MM.1S (cell line): ENCODE results near the gene ATP5F1E.

Source experiments
- DNase-seq: peaks from one replicate; pipeline ENCODE4 v3.0.0-alpha.2; 2015
- H2AFZ ChIP-seq: fragments of 300-600 bp; sonication (generic); 2 replicates; pipeline ENCODE4 v1.6.0; 2016; ENCODE audit warnings: antibody characterized with exemption, low read length
- H3F3A ChIP-seq: fragments of 300-600 bp; sonication (generic); 2 replicates; pipeline ENCODE4 v1.6.1; 2016; ENCODE audit warnings: mild to moderate bottlenecking, antibody characterized with exemption, low read length, moderate library complexity, mixed read lengths; ENCODE audit not compliant: insufficient read depth
- H3K27ac ChIP-seq: fragments of 300-600 bp; sonication (generic); 2 replicates; pipeline ENCODE4 v1.5.1; 2016; ENCODE audit warnings: mild to moderate bottlenecking, low read length
- H3K27me3 ChIP-seq: fragments of 300-600 bp; sonication (generic); replicated peaks from 2 replicates; pipeline ENCODE4 v1.6.0; 2016; ENCODE audit warnings: low read length; ENCODE audit not compliant: insufficient read depth
- H3K36me3 ChIP-seq: fragments of 300-600 bp; sonication (generic); replicated peaks from 2 replicates; pipeline ENCODE4 v1.6.1; 2016; ENCODE audit warnings: mild to moderate bottlenecking, low read length, mixed read lengths; ENCODE audit not compliant: insufficient read depth
- H3K4me1 ChIP-seq: fragments of 300-600 bp; sonication (generic); 2 replicates; pipeline ENCODE4 v1.6.1; 2016; ENCODE audit warnings: low read length, mixed read lengths
- H3K4me2 ChIP-seq: fragments of 300-600 bp; sonication (generic); 2 replicates; pipeline ENCODE4 v1.6.0; 2016; ENCODE audit warnings: low read depth, low read length
- H3K4me3 ChIP-seq: fragments of 300-600 bp; sonication (generic); 2 replicates; pipeline ENCODE4 v1.5.1; 2016; ENCODE audit warnings: low read length, mixed read lengths
- H3K79me2 ChIP-seq: fragments of 300-600 bp; sonication (generic); 2 replicates; pipeline ENCODE4 v1.6.1; 2016; ENCODE audit warnings: mixed run types, low read length, mixed read lengths
- H3K9ac ChIP-seq: fragments of 300-600 bp; sonication (generic); 2 replicates; pipeline ENCODE4 v1.6.1; 2016; ENCODE audit warnings: low read length, mixed read lengths
- H3K9me2 ChIP-seq: fragments of 300-600 bp; sonication (generic); replicated peaks from 2 replicates; pipeline ENCODE4 v1.6.1; 2016; ENCODE audit warnings: mild to moderate bottlenecking, low read length, mixed read lengths; ENCODE audit not compliant: insufficient read depth
- H3K9me3 ChIP-seq: fragments of 300-600 bp; sonication (generic); replicated peaks from 2 replicates; pipeline ENCODE4 v1.6.1; 2016; ENCODE audit warnings: mild to moderate bottlenecking, low read length, mixed read lengths; ENCODE audit not compliant: insufficient read depth
- H4K20me1 ChIP-seq: fragments of 300-600 bp; sonication (generic); 2 replicates; pipeline ENCODE4 v1.6.1; 2016; ENCODE audit warnings: mild to moderate bottlenecking, low read length, moderate library complexity, mixed read lengths; ENCODE audit not compliant: insufficient read depth
- CTCF ChIP-seq: fragments of 300-600 bp; sonication (generic); IDR thresholded peaks from 2 replicates; pipeline ENCODE4 v1.5.1; 2016; ENCODE audit warnings: antibody characterized with exemption, low read length, mixed read lengths
- EZH2 ChIP-seq: fragments of 300-600 bp; sonication (generic); optimal IDR thresholded peaks from 2 replicates; pipeline ENCODE3; 2017; ENCODE audit warnings: low read depth, mild to moderate bottlenecking, antibody characterized with exemption, low read length, mixed read lengths
- EZH2phosphoT487 ChIP-seq: fragments of 300-600 bp; sonication (generic); IDR thresholded peaks from 2 replicates; pipeline ENCODE4 v1.6.1; 2018; ENCODE audit warnings: antibody characterized with exemption, low read length

Gene ATP5F1E

GRCh38 chr20:59062081-59062480 is 29.9 kb upstream of the ATP5F1E start:
- Histone ChIP-seq H3K36me3 (no peaks in the 10 kb centered on the region), H3K4me2 (no peak overlapping the region), H3K4me3 (no peak overlapping the region), H3K9ac (no peak overlapping the region), H3K4me1 (no peaks in the 10 kb centered on the region), H3F3A (no peaks in the 10 kb centered on the region), H3K9me3 (no peaks in the 10 kb centered on the region), H3K27ac (no peak overlapping the region), H4K20me1 (no peaks in the 10 kb centered on the region), H3K79me2 (no peaks in the 10 kb centered on the region), H2AFZ (no peak overlapping the region), H3K9me2 (no peaks in the 10 kb centered on the region), H3K27me3 (no peaks in the 10 kb centered on the region)
- no peak for TF ChIP-seq CTCF
- TF ChIP-seq EZH2phosphoT487: no peak
- no peak for TF ChIP-seq EZH2
- no peak for DNase-seq

DNA sequence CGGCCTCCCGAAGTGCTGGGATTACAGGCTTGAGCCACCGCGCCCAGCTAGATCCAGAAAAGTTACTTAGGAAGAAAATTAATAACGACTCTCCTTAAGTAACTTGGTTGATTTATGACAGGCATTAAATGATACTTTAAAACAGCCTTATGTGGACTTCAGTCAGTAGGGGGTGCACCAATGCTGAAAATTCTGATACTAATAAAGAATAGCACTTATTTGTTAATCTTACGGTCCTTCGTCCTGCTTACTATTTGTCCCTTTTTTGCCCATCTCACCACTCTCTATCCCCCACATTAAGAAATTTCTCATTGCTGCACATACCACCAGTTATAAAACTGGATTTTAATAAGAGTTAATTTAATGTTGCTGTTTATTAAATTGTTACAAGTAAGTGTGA is 23.2 kb upstream of the ATP5F1E start:
- DNase-seq: no peak
- no peak for TF ChIP-seq EZH2
- TF ChIP-seq EZH2phosphoT487: no peak
- TF ChIP-seq CTCF: peak; percentile 27

DNA sequence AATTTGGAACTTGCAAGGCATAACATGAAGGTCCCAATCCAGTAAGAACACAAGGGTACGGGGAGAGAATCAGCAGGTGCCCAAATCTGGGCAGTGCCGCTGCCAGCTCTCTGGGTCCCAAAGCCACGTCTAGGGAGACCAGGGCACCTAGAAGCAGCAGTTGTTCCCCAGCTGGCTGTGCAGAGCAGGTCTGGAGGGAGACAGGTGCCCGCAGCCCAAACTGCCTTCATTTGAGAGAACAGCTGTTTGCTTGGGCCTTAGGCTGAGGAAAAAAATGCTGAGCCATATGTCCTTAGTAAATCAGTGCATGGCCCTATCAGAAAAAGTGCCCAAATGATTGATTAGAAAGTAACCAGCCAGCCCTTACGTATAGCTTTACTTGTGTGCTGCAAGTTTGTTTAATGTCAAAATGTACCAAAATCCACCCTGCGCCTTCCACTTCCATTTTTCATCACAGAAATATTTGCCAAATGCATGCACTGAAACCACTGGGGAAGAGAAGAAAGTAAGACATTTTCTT is 19.6 kb upstream of the ATP5F1E start:
- Histone ChIP-seq H3K36me3 (no peaks in the 10 kb centered on the region), H3K4me3 (no peak overlapping the region), H3K4me2 (no peak overlapping the region), H3K4me1 (no peaks in the 10 kb centered on the region), H3F3A (no peaks in the 10 kb centered on the region), H3K27ac (no peak overlapping the region), H2AFZ (no peak overlapping the region), H3K9me3 (no peaks in the 10 kb centered on the region), H3K9me2 (no peaks in the 10 kb centered on the region), H3K79me2 (no peaks in the 10 kb centered on the region), H3K27me3 (0 out of 2 replicates have a peak, but pooled peaks cover 2% of the 10 kb centered on the region), H3K9ac (no peak overlapping the region), H4K20me1 (no peaks in the 10 kb centered on the region)
- TF ChIP-seq EZH2 (no peak), CTCF (no peak), EZH2phosphoT487 (no peak)
- no peak for DNase-seq

More for the DNA sequence above, 23.2 kb upstream of the ATP5F1E start:
- Histone ChIP-seq H3K9ac (no peak overlapping the region), H3K4me2 (no peak overlapping the region), H3K27me3 (0 out of 2 replicates have a peak, but pooled peaks cover 2% of the 10 kb centered on the region), H3K4me1 (no peaks in the 10 kb centered on the region), H3K9me2 (no peaks in the 10 kb centered on the region), H2AFZ (no peak overlapping the region), H3K9me3 (no peaks in the 10 kb centered on the region), H3F3A (no peaks in the 10 kb centered on the region), H3K79me2 (no peaks in the 10 kb centered on the region), H3K4me3 (no peak overlapping the region), H3K36me3 (no peaks in the 10 kb centered on the region), H3K27ac (no peak overlapping the region), H4K20me1 (no peaks in the 10 kb centered on the region)
